Measurements from ENCODE around the gene AMHR2. TPM values are rescaled to one million over a fixed set of nuclear protein-coding genes. Genes with fewer than 3 reads are reported as not detected.

The AMHR2 gene
- total and polyA plus RNA-seq, 4 donors, result 0.23 to 0.61 (median 0.50) TPM; not detected in 1

DNA sequence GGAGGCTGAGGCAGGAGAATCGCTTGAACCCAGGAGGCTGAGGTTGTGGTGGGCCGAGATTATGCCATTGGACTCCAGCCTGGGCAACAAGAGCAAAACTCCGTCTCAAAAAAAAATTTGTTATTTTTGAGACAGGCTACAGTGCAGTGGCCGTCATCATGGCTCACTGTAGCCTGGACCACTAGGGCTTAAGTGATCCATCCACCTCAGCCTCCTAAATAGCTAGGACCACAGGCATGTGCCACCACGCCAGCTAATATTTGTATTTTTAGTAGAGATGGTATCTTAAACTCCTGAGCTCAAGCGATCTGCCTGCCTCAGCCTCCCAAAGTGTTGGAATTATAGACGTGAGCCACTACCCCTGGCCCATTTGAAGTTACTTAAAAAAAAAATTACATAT lies 27.3 kb downstream of the AMHR2 start:
- Histone ChIP-seq H3K27me3 (ENCODE audit: control insufficient read depth, insufficient read depth, low read length) (no peaks in the 10 kb centered on the region), H3K4me3 (ENCODE audit: low read depth, low read length) (no peak overlapping the region), H3K27ac (ENCODE audit: low read depth, low read length) (no peak overlapping the region), H3K9me3 (ENCODE audit: control insufficient read depth, insufficient read depth, low read length) (no peaks in the 10 kb centered on the region), H3K36me3 (ENCODE audit: control insufficient read depth, insufficient read depth, low read length) (peaks cover 10% of the 10 kb centered on the region), H3K4me1 (ENCODE audit: control insufficient read depth, insufficient read depth, low read length) (no peaks in the 10 kb centered on the region)
- WGBS (ENCODE audit: insufficient coverage), result 86% methylated on average over 3 of the region's 7 CpGs
- DNase-seq (ENCODE audit: low read depth in 4 of 6, low spot score in 6 of 6), result no peak

DNA sequence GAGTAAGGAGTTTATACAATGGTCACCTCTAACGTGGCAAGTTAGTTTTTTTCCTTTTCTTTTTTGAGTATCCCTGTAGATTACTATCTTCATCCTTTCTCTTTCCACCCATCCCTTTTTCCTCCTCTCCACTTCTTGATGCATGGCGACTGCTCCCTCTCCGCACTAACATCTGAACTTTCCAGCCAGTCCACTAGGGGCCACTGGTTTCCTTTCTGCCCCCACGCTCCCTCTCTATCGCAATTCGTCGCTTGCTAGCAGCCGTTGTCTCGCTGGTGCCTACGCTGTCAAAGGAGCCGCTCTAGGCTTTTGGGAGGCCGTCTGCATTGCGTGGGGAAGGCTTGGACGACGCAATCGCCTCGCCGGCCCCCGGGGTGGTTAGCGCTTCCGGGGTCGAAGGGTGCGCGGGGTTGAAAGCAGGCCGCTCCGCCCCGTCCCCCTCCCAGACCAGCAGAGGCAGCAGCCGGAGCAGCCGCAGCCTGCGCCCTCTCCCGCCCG lies 28.1 kb downstream of the AMHR2 start, which contains the start of gene PCBP2:
TSS of gene PCBP2 (plus strand) at position 442 of the 498 bp plus-strand sequence. CDS start 2,699 bp downstream, outside the sequence.
- 0% methylated on average over 23 of the region's 32 CpGs for WGBS (ENCODE audit: insufficient coverage)
- no peaks in the 10 kb centered on the region for H3K27me3 ChIP-seq (ENCODE audit: control insufficient read depth, insufficient read depth, low read length)
- H3K27ac ChIP-seq (ENCODE audit: low read depth, low read length), result peak within 1 kb of the TSS; percentile 97
- no peaks in the 10 kb centered on the region for H3K4me1 ChIP-seq (ENCODE audit: control insufficient read depth, insufficient read depth, low read length)
- peak within 1 kb of the TSS; percentile 91 for H3K4me3 ChIP-seq (ENCODE audit: low read depth, low read length)
- peaks cover 16% of the 10 kb centered on the region for H3K36me3 ChIP-seq (ENCODE audit: control insufficient read depth, insufficient read depth, low read length)
- no peaks in the 10 kb centered on the region for H3K9me3 ChIP-seq (ENCODE audit: control insufficient read depth, insufficient read depth, low read length)
- DNase-seq (ENCODE audit: low read depth in 4 of 6, low spot score in 6 of 6), result peak; percentile 94 to 100 (median 98)

DNA sequence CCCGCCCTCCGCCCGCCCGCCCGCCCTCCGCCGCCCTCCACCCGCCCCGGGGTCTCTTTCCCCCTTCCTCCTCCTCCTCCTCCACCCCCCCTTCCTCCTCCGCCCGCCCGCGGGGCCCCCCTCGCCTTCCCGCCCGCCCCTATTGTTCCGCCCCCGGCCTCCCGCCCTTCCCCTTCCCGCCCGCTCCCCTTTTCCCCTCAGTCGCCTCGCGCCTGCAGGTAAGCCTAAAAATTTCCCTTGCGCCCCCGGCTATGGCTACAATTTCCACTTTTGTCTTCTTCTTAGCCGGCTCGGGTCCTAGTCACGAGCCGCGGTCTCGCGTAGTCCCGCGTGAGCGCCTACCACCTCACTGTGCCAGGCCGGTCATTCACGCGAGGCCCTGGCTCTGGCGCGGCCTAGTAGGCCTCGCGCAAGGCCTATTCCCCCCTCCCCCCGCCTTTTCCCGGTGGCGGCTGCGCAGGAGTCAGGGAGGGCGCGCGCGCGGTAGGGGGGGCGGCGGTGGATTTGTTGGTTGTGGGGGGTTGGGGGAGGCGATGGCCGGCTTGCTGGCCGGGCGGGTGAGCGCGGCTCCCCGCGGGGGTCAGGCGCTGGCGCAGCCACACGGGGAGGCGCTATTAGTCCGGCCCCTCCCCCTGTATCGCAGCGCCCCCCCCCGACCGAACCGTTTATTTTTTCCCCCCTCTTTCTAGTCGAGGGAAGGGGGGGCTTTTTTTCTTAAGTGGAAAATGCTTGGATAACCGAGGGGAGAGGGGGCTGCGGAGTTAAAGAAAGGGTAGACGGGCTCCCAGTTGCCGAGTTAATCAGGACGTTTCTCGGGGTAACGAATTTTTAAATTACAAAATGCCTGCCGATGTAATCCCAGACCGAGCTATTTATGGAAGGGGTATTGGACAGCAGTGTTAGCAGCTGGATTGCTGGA lies 28.8 kb downstream of the AMHR2 start:
- DNase-seq (ENCODE audit: low read depth in 4 of 6, low spot score in 6 of 6), result peak in 4 of 6 donors; percentile 69 to 94 (median 88)
- no peaks in the 10 kb centered on the region for H3K4me1 ChIP-seq (ENCODE audit: control insufficient read depth, insufficient read depth, low read length)
- H3K36me3 ChIP-seq (ENCODE audit: control insufficient read depth, insufficient read depth, low read length), result peaks cover 23% of the 10 kb centered on the region
- WGBS (ENCODE audit: insufficient coverage), result 0% methylated on average over 29 of the region's 82 CpGs
- H3K4me3 ChIP-seq (ENCODE audit: low read depth, low read length), result peak overlapping the region; percentile 91
- peak overlapping the region; percentile 97 for H3K27ac ChIP-seq (ENCODE audit: low read depth, low read length)
- H3K27me3 ChIP-seq (ENCODE audit: control insufficient read depth, insufficient read depth, low read length), result no peaks in the 10 kb centered on the region
- H3K9me3 ChIP-seq (ENCODE audit: control insufficient read depth, insufficient read depth, low read length), result no peaks in the 10 kb centered on the region

DNA sequence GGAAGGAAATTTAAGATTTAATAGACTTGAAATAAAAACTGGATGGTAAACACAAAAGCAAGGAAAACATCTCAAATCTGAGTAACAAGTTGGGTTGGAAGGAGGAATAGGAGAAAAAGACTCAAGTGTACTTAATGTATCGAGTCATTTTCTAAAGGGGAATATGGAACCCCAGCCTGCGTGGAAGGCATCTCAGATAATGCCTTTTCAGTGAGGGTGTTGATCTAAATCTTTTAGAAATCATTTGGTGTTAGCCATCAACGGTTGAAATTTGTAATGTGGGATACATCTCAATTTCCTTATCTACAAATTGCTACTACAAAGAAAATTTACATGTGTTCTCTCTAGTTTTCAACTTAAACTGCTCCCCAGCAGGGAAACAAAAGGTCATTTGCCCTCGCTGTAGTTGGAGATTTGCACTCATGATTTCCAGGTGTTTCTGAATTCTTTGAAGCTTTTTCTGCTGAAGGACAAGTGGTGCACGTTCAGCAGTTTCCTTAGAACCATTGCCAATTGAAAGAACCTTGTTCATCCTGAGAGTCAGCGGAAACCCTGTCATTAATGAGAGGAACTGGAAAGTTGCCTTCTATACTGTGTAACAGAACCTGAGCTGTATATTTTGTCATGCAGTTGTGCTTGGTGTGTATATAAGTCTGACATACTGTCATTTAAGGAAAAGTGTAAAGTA lies 30.4 kb downstream of the AMHR2 start:
- 45% methylated on average over 4 of the region's 6 CpGs for WGBS (ENCODE audit: insufficient coverage)
- Histone ChIP-seq H3K27me3 (ENCODE audit: control insufficient read depth, insufficient read depth, low read length) (no peaks in the 10 kb centered on the region), H3K36me3 (ENCODE audit: control insufficient read depth, insufficient read depth, low read length) (peaks cover 36% of the 10 kb centered on the region), H3K4me3 (ENCODE audit: low read depth, low read length) (peak overlapping the region; percentile 91), H3K9me3 (ENCODE audit: control insufficient read depth, insufficient read depth, low read length) (no peaks in the 10 kb centered on the region), H3K27ac (ENCODE audit: low read depth, low read length) (no peak overlapping the region), H3K4me1 (ENCODE audit: control insufficient read depth, insufficient read depth, low read length) (no peaks in the 10 kb centered on the region)
- DNase-seq (ENCODE audit: low read depth in 4 of 6, low spot score in 6 of 6), result no peak

DNA sequence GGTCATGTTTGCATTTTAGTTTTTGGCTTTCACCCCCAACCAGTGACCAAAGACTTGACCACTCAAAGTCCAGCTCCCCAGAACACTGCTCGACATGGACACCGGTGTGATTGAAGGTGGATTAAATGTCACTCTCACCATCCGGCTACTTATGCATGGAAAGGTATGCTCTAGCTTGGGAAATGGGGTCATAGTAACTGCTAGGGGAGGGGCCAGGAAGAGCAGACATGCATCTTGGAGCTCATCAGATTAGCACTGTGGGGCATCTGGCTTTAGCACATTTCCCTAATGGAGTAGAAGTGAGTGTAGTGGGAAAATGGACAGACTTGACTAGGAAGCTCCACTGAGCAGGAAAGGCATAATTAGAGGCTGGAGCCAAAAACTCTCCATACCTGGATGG lies 31.1 kb downstream of the AMHR2 start:
- no CpG with 5 or more reads among the region's 3 CpGs for WGBS (ENCODE audit: insufficient coverage)
- H3K27ac ChIP-seq (ENCODE audit: low read depth, low read length), result no peak overlapping the region
- no peaks in the 10 kb centered on the region for H3K27me3 ChIP-seq (ENCODE audit: control insufficient read depth, insufficient read depth, low read length)
- H3K36me3 ChIP-seq (ENCODE audit: control insufficient read depth, insufficient read depth, low read length), result peaks cover 38% of the 10 kb centered on the region
- H3K4me1 ChIP-seq (ENCODE audit: control insufficient read depth, insufficient read depth, low read length), result no peaks in the 10 kb centered on the region
- no peak for DNase-seq (ENCODE audit: low read depth in 4 of 6, low spot score in 6 of 6)
- H3K4me3 ChIP-seq (ENCODE audit: low read depth, low read length), result no peak overlapping the region
- no peaks in the 10 kb centered on the region for H3K9me3 ChIP-seq (ENCODE audit: control insufficient read depth, insufficient read depth, low read length)

DNA sequence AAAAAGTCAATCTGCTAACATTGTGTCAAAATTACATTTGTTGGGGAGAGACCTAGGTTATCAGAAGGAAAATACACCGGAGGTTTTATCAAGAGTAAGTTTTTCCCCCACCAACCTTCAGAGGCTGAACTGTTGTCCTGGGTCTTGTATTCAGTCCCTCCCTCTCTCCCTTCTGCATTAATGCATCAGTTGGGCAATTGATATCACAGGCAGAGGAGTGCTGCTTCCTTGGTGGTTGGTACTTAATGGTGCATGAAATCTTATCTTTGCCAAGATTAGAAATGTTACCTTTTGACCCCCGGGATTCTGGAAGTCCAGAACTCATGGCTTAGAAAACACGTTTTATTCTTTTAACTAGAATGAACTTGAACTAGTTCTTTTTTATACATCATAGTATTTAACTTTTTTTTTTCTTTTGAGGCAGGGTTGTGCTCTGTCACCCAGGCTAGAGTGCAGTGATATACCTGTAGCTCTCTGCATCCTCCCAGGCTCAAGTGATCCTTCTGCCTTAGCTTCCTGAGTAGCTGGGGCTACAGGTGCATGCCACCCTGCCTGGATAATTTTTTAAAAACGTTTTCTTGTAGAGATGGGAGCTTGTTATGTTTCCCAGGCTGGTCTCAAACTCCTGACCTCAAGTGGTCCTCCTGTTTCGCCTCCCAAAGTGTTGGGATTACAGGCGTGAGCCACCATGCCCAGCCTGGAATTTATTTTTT lies 33.2 kb downstream of the AMHR2 start:
- Histone ChIP-seq H3K36me3 (ENCODE audit: control insufficient read depth, insufficient read depth, low read length) (peaks cover 57% of the 10 kb centered on the region), H3K4me3 (ENCODE audit: low read depth, low read length) (no peak overlapping the region), H3K4me1 (ENCODE audit: control insufficient read depth, insufficient read depth, low read length) (no peaks in the 10 kb centered on the region), H3K27me3 (ENCODE audit: control insufficient read depth, insufficient read depth, low read length) (no peaks in the 10 kb centered on the region), H3K9me3 (ENCODE audit: control insufficient read depth, insufficient read depth, low read length) (no peaks in the 10 kb centered on the region), H3K27ac (ENCODE audit: low read depth, low read length) (no peak overlapping the region)
- DNase-seq (ENCODE audit: low read depth in 4 of 6, low spot score in 6 of 6), result no peak
- WGBS (ENCODE audit: insufficient coverage), result 93% methylated on average over 2 of the region's 6 CpGs

DNA sequence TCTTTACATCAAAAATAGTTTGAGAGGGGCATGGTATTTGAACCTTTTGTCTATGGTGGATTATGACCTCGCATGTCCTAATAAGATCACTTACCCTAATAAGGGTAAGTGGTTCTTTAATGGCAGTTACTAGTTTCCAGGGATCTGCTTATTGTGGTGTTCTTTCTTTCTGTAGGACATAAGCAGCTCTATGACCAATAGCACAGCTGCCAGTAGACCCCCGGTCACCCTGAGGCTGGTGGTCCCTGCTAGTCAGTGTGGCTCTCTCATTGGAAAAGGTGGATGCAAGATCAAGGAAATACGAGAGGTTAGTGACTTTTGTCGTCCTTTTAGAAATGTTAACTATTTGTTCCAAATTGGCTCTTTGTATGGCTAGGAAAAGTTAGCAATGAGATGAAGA lies 35.4 kb downstream of the AMHR2 start:
- H3K27ac ChIP-seq (ENCODE audit: low read depth, low read length), result no peak overlapping the region
- no peaks in the 10 kb centered on the region for H3K27me3 ChIP-seq (ENCODE audit: control insufficient read depth, insufficient read depth, low read length)
- WGBS (ENCODE audit: insufficient coverage), result 65% methylated on average over 2 of the region's 4 CpGs
- no peak for DNase-seq (ENCODE audit: low read depth in 4 of 6, low spot score in 6 of 6)
- H3K4me3 ChIP-seq (ENCODE audit: low read depth, low read length), result no peak overlapping the region
- H3K4me1 ChIP-seq (ENCODE audit: control insufficient read depth, insufficient read depth, low read length), result no peaks in the 10 kb centered on the region
- H3K36me3 ChIP-seq (ENCODE audit: control insufficient read depth, insufficient read depth, low read length), result peaks cover 68% of the 10 kb centered on the region
- no peaks in the 10 kb centered on the region for H3K9me3 ChIP-seq (ENCODE audit: control insufficient read depth, insufficient read depth, low read length)

DNA sequence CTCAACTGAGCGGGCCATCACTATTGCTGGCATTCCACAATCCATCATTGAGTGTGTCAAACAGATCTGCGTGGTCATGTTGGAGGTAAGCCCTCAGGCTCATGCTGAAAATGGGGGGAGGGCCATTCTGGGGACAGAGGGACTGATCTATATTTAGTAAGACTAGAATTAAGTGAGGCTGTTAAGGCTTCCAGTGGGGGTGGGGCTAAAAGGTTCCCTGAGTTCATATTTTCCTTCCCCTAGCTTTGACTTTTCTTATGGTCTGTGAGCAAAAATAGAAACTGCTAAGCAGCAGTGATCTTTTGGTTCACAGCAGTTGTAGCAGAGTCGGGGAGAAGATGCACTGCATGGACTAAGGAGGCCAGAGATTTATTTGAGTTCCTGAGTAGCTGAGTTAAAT lies 37.4 kb downstream of the AMHR2 start:
- H3K27ac ChIP-seq (ENCODE audit: low read depth, low read length), result no peak overlapping the region
- no peak overlapping the region for H3K4me3 ChIP-seq (ENCODE audit: low read depth, low read length)
- H3K4me1 ChIP-seq (ENCODE audit: control insufficient read depth, insufficient read depth, low read length), result no peaks in the 10 kb centered on the region
- DNase-seq (ENCODE audit: low read depth in 4 of 6, low spot score in 6 of 6), result no peak
- H3K9me3 ChIP-seq (ENCODE audit: control insufficient read depth, insufficient read depth, low read length), result no peaks in the 10 kb centered on the region
- H3K27me3 ChIP-seq (ENCODE audit: control insufficient read depth, insufficient read depth, low read length), result no peaks in the 10 kb centered on the region
- H3K36me3 ChIP-seq (ENCODE audit: control insufficient read depth, insufficient read depth, low read length), result peaks cover 66% of the 10 kb centered on the region
- WGBS (ENCODE audit: insufficient coverage), result 95% methylated on average over 2 of the region's 3 CpGs

DNA sequence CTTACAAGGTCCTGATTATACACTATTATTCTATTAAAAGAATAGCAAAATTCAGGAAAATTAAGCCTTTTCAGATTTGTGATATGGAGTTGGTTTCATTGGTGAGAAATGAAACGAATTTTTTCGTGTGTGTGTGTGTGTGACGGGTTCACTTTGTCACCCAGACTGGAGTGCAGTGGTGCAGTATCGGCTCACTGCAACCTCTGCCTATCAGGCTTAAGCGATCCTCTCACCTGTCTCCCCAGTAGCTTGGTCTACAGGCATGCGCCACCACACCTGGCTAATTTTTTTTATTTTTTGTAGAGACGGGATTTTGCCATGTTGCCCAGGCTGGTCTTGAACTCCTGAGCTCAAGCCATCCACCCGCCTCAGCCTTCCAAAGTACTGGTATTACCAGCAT lies 37.9 kb downstream of the AMHR2 start:
- H3K4me1 ChIP-seq (ENCODE audit: control insufficient read depth, insufficient read depth, low read length), result no peaks in the 10 kb centered on the region
- no peaks in the 10 kb centered on the region for H3K27me3 ChIP-seq (ENCODE audit: control insufficient read depth, insufficient read depth, low read length)
- H3K9me3 ChIP-seq (ENCODE audit: control insufficient read depth, insufficient read depth, low read length), result no peaks in the 10 kb centered on the region
- peaks cover 62% of the 10 kb centered on the region for H3K36me3 ChIP-seq (ENCODE audit: control insufficient read depth, insufficient read depth, low read length)
- DNase-seq (ENCODE audit: low read depth in 4 of 6, low spot score in 6 of 6), result no peak
- no peak overlapping the region for H3K27ac ChIP-seq (ENCODE audit: low read depth, low read length)
- H3K4me3 ChIP-seq (ENCODE audit: low read depth, low read length), result no peak overlapping the region
- 91% methylated on average over 4 of the region's 8 CpGs for WGBS (ENCODE audit: insufficient coverage)

Data from spinal cord (tissue), 10 donors.